Liver (tissue), 9 donors: ENCODE data around the gene LRIT2. TPM values are rescaled to one million over a fixed set of nuclear protein-coding genes. Genes with fewer than 3 reads are reported as not detected.

Experiments used
- DNase-seq: peaks from one replicate; pipeline ENCODE4 v3.0.0-alpha.2; 2017; ENCODE audit warnings: low spot score
- H3K27ac ChIP-seq, 2 donors: one replicate each; pipeline ENCODE4 v1.7.0; 2013; ENCODE audit warnings: inconsistent platforms in 2 of 2, low read length in 2 of 2, control low read depth in 1 of 2, low read depth in 1 of 2, mild to moderate bottlenecking in 1 of 2
- H3K27me3 ChIP-seq, 4 donors: one replicate each; pipeline versions ENCODE4 v1.6.1 to v1.7.0; 2013; ENCODE audit warnings: low read length in 3 of 4, inconsistent platforms in 1 of 4, mild to moderate bottlenecking in 1 of 4, moderate library complexity in 1 of 4; ENCODE audit not compliant: control insufficient read depth in 4 of 4, insufficient read depth in 4 of 4
- H3K36me3 ChIP-seq, 4 donors: one replicate each; pipeline versions ENCODE4 v1.6.1 to v1.7.0; 2013; ENCODE audit warnings: low read length in 3 of 4, mild to moderate bottlenecking in 3 of 4, low read depth in 1 of 4, moderate library complexity in 1 of 4; ENCODE audit not compliant: control insufficient read depth in 4 of 4, insufficient read depth in 3 of 4
- H3K4me1 ChIP-seq, 4 donors: one replicate each; pipeline versions ENCODE4 v1.6.1 to v1.7.0; 2013; ENCODE audit warnings: low read length in 3 of 4, mild to moderate bottlenecking in 3 of 4, moderate library complexity in 1 of 4; ENCODE audit not compliant: control insufficient read depth in 4 of 4, insufficient read depth in 4 of 4
- H3K4me3 ChIP-seq, 3 donors: one replicate each; pipeline versions ENCODE4 v1.6.1 to v1.7.0; 2013; ENCODE audit warnings: low read length in 3 of 3, control low read depth in 1 of 3, low read depth in 1 of 3, mild to moderate bottlenecking in 1 of 3
- H3K9ac ChIP-seq, 2 donors: one replicate each; pipeline ENCODE4 v1.7.0; 2013; ENCODE audit warnings: low read length in 2 of 2, mild to moderate bottlenecking in 2 of 2, moderate library complexity in 2 of 2, control low read depth in 1 of 2, low read depth in 1 of 2
- H3K9me3 ChIP-seq, 4 donors: one replicate each; pipeline versions ENCODE4 v1.6.1 to v1.7.0; 2013; ENCODE audit warnings: low read length in 3 of 4; ENCODE audit not compliant: control insufficient read depth in 4 of 4
- CTCF ChIP-seq: fragments of 150-350 bp; IDR thresholded peaks from 2 replicates; pipeline ENCODE4 v1.5.1; 2017; ENCODE audit warnings: improper control_type of control experiment, low read depth, low read length; ENCODE audit not compliant: missing input control
- EGR1 ChIP-seq, 2 donors: IDR thresholded peaks; 2 replicates each; pipeline ENCODE4 v1.6.1; 2016 to 2018; ENCODE audit warnings: antibody characterized with exemption in 2 of 2, low read depth in 2 of 2
- FOXA1 ChIP-seq: IDR thresholded peaks from 2 replicates; pipeline ENCODE4 v1.6.1; 2016; ENCODE audit warnings: antibody characterized with exemption
- FOXA2 ChIP-seq: IDR thresholded peaks from 2 replicates; pipeline ENCODE4 v1.6.1; 2016; ENCODE audit warnings: antibody characterized with exemption
- GABPA ChIP-seq, 2 donors: IDR thresholded peaks in 1 of 2; conservative IDR thresholded peaks in 1 of 2; 2 replicates each; pipeline ENCODE4 v1.6.1; 2016; ENCODE audit warnings: antibody characterized with exemption in 2 of 2, mild to moderate bottlenecking in 1 of 2, moderate library complexity in 1 of 2
- HNF4A ChIP-seq, 2 donors: conservative IDR thresholded peaks; 2 replicates each; pipeline ENCODE4 v1.6.1; 2016; ENCODE audit warnings: antibody characterized with exemption in 2 of 2, mild to moderate bottlenecking in 2 of 2
- HNF4G ChIP-seq: IDR thresholded peaks from 2 replicates; pipeline ENCODE4 v1.6.1; 2016; ENCODE audit warnings: antibody characterized with exemption
- JUND ChIP-seq, 2 donors: IDR thresholded peaks; 2 replicates each; pipeline ENCODE4 v1.6.1; 2016; ENCODE audit warnings: antibody characterized with exemption in 2 of 2
- NR2F2 ChIP-seq: IDR thresholded peaks from 2 replicates; pipeline ENCODE4 v1.6.1; 2016; ENCODE audit warnings: antibody characterized with exemption
- RAD21 ChIP-seq, 2 donors: IDR thresholded peaks; 2 replicates each; pipeline ENCODE4 v1.6.1; 2016; ENCODE audit warnings: antibody characterized with exemption in 2 of 2, mild to moderate bottlenecking in 2 of 2
- RXRA ChIP-seq, 2 donors: IDR thresholded peaks; 2 replicates each; pipeline ENCODE4 v1.6.1; 2017 to 2018; ENCODE audit warnings: antibody characterized with exemption in 2 of 2, mild to moderate bottlenecking in 1 of 2
- SP1 ChIP-seq: IDR thresholded peaks from 2 replicates; pipeline ENCODE4 v1.6.1; 2018; ENCODE audit warnings: antibody characterized with exemption, mild to moderate bottlenecking
- YY1 ChIP-seq: IDR thresholded peaks from 2 replicates; pipeline ENCODE4 v1.6.1; 2016; ENCODE audit warnings: antibody characterized with exemption, mild to moderate bottlenecking
- WGBS: extraction: QIAGEN DNeasy Blood & Tissue Kit; methylation state at CpG from one replicate; pipeline ENCODE4 v1.1.7; 2013; 5-methylcytosine and 5-hydroxymethylcytosine counted together
- polyA plus RNA-seq, 2 donors: library from polyadenylated mRNA; stranded (reverse) in 1 of 2; unstranded in 1 of 2; fragments of 200-250 nt in 1 of 2; fragments of >200 nt in 1 of 2; fragmentation: Nextera tagmentation in 1 of 2; extraction: Ambion mirVana in 1 of 2; gene quantifications; one replicate each; pipeline versions ENCODE4 v1.2.1 to v1.2.3, GENCODE V29; 2013 to 2015
- total RNA-seq, 2 donors: library from RNA; depleted of rRNA; stranded (reverse); fragments of >200 nt; gene quantifications; one replicate each; pipeline ENCODE4 v1.2.3, GENCODE V29; 2014
- TF ChIP-seq, protein P1 (sequence below): IDR thresholded peaks from 2 replicates; pipeline ENCODE4 v1.6.1; 2016; ENCODE audit warnings: antibody characterized with exemption
- TF ChIP-seq, protein P2 (sequence below): IDR thresholded peaks from 2 replicates; pipeline ENCODE4 v1.6.1; 2016; ENCODE audit warnings: antibody characterized with exemption
- TF ChIP-seq, protein P3 (sequence below): IDR thresholded peaks from 2 replicates; pipeline ENCODE4 v1.6.1; 2016; ENCODE audit warnings: antibody characterized with exemption, mild to moderate bottlenecking
- donor health status: healthy.
- donor health status: healthy.
- donor health status: healthy.
- donor health status: healthy.
- donor health status: healthy.

Gene LRIT2
- total and polyA plus RNA-seq, 4 donors: not detected

- H3K9ac ChIP-seq: no peak overlapping the region
- no peak overlapping the region for H3K4me3 ChIP-seq
- H3K9me3 ChIP-seq: no peaks in the 10 kb centered on the region
- H3K27me3 ChIP-seq: peaks cover 0 to 11% (median 7%) of the 10 kb centered on the region in 4 donors
- WGBS: 17% methylated on average over 4 of the region's 4 CpGs
- TF ChIP-seq YY1: no peak
- TF ChIP-seq FOXA1: no peak
- TF ChIP-seq, protein P1, sequence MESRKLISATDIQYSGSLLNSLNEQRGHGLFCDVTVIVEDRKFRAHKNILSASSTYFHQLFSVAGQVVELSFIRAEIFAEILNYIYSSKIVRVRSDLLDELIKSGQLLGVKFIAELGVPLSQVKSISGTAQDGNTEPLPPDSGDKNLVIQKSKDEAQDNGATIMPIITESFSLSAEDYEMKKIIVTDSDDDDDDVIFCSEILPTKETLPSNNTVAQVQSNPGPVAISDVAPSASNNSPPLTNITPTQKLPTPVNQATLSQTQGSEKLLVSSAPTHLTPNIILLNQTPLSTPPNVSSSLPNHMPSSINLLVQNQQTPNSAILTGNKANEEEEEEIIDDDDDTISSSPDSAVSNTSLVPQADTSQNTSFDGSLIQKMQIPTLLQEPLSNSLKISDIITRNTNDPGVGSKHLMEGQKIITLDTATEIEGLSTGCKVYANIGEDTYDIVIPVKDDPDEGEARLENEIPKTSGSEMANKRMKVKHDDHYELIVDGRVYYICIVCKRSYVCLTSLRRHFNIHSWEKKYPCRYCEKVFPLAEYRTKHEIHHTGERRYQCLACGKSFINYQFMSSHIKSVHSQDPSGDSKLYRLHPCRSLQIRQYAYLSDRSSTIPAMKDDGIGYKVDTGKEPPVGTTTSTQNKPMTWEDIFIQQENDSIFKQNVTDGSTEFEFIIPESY: no peak
- no peak for TF ChIP-seq HNF4G
- TF ChIP-seq HNF4A (conservative IDR thresholded peaks at IDR 0.05): no peak
- TF ChIP-seq SP1: no peak
- TF ChIP-seq, protein P2, sequence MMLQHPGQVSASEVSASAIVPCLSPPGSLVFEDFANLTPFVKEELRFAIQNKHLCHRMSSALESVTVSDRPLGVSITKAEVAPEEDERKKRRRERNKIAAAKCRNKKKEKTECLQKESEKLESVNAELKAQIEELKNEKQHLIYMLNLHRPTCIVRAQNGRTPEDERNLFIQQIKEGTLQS: no peak
- TF ChIP-seq NR2F2: no peak
- H3K27ac ChIP-seq: no peak overlapping the region
- peaks cover 4 to 13% (median 7%) of the 10 kb centered on the region in 4 donors for H3K4me1 ChIP-seq
- no peak for DNase-seq
- no peaks in the 10 kb centered on the region for H3K36me3 ChIP-seq
These were observed 29.3 kb downstream of the LRIT2 start for GRCh38 chr10:84196083-84196482.

GRCh38 chr10:84195044-84195830 lies 30.1 kb downstream of the LRIT2 start:
- H3K9ac ChIP-seq: no peak overlapping the region
- H3K9me3 ChIP-seq: no peaks in the 10 kb centered on the region
- H3K4me3 ChIP-seq: peak overlapping the region in 1 of 3 donors; percentile 53
- peaks cover 4 to 13% (median 7%) of the 10 kb centered on the region in 4 donors for H3K4me1 ChIP-seq
- WGBS: 17% methylated on average over 43 of the region's 43 CpGs
- no peaks in the 10 kb centered on the region for H3K36me3 ChIP-seq
- no peak overlapping the region for H3K27ac ChIP-seq
- DNase-seq: no peak
- peaks cover 0 to 11% (median 7%) of the 10 kb centered on the region in 4 donors for H3K27me3 ChIP-seq
- TF ChIP-seq CTCF: no peak
- TF ChIP-seq GABPA (IDR thresholded peaks at IDR 0.05 in 1 of 2, conservative IDR thresholded peaks at IDR 0.05 in 1 of 2): no peak
- TF ChIP-seq, protein P1: no peak
- no peak for TF ChIP-seq HNF4A (conservative IDR thresholded peaks at IDR 0.05)
- no peak for TF ChIP-seq NR2F2
- no peak for TF ChIP-seq HNF4G
- TF ChIP-seq FOXA1: no peak
- TF ChIP-seq, protein P2: no peak
- no peak for TF ChIP-seq SP1
- no peak for TF ChIP-seq EGR1 (IDR thresholded peaks at IDR 0.05; ENCODE audit: low read depth in 2 of 2)
- TF ChIP-seq RAD21 (IDR thresholded peaks at IDR 0.05): no peak
- TF ChIP-seq FOXA2: no peak
- TF ChIP-seq JUND (IDR thresholded peaks at IDR 0.05): no peak
- TF ChIP-seq, protein P3, sequence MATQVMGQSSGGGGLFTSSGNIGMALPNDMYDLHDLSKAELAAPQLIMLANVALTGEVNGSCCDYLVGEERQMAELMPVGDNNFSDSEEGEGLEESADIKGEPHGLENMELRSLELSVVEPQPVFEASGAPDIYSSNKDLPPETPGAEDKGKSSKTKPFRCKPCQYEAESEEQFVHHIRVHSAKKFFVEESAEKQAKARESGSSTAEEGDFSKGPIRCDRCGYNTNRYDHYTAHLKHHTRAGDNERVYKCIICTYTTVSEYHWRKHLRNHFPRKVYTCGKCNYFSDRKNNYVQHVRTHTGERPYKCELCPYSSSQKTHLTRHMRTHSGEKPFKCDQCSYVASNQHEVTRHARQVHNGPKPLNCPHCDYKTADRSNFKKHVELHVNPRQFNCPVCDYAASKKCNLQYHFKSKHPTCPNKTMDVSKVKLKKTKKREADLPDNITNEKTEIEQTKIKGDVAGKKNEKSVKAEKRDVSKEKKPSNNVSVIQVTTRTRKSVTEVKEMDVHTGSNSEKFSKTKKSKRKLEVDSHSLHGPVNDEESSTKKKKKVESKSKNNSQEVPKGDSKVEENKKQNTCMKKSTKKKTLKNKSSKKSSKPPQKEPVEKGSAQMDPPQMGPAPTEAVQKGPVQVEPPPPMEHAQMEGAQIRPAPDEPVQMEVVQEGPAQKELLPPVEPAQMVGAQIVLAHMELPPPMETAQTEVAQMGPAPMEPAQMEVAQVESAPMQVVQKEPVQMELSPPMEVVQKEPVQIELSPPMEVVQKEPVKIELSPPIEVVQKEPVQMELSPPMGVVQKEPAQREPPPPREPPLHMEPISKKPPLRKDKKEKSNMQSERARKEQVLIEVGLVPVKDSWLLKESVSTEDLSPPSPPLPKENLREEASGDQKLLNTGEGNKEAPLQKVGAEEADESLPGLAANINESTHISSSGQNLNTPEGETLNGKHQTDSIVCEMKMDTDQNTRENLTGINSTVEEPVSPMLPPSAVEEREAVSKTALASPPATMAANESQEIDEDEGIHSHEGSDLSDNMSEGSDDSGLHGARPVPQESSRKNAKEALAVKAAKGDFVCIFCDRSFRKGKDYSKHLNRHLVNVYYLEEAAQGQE: no peak
- no peak for TF ChIP-seq RXRA (IDR thresholded peaks at IDR 0.05)
